Adrenal gland (tissue), 5 donors: ENCODE results near the gene CFD.

ENCODE experiments used
- CTCF ChIP-seq, 6 experiments: fragments of 450-650 bp in 4 of 6; fragments of 200-600 bp in 2 of 6; sonication (generic) in 1 of 6; IDR thresholded peaks; 1 replicate in 5 of 6; 2 replicates in 1 of 6; pipeline versions ENCODE4 v1.5.1 to v1.8.0; 2016 to 2021; ENCODE audit warnings: antibody characterized with exemption in 6 of 6, mild to moderate bottlenecking in 2 of 6, moderate library complexity in 1 of 6
- POLR2A ChIP-seq, 2 donors: fragments of 450-650 bp; IDR thresholded peaks; one replicate each; pipeline ENCODE4 v1.6.1; 2017; ENCODE audit warnings: antibody characterized with exemption in 2 of 2, mild to moderate bottlenecking in 2 of 2, moderate library complexity in 1 of 2
- donor health status: DM: no; HTN: no; CAD: no.

GRCh38 chr19:848386-848921 is 11.0 kb upstream of the CFD start:
- TF ChIP-seq CTCF (IDR thresholded peaks at IDR 0.05) (no peak), POLR2A (IDR thresholded peaks at IDR 0.05) (no peak)
